NCI-H146 treated with DMSO at 0.1 percent for 48 hours (cell line): ENCODE measurements around the gene ST8SIA6.

Source experiments
- DNase-seq: peaks from one replicate; lab custom pipeline; 2025; ENCODE audit not compliant: unreplicated experiment; lab: John Stamatoyannopoulos, UW

The ST8SIA6 gene

GRCh38 chr10:17387861-17388503 is 66.4 kb downstream of the ST8SIA6 start:
- DNase-seq, result peak; percentile 100

- peak; percentile 95 for DNase-seq
These were observed 67.7 kb downstream of the ST8SIA6 start for GRCh38 chr10:17386616-17387075.

GRCh38 chr10:17386021-17386420 is 68.4 kb downstream of the ST8SIA6 start:
- DNase-seq, result no peak

- no peak for DNase-seq
These were observed 69.3 kb downstream of the ST8SIA6 start for GRCh38 chr10:17385066-17385465.

- DNase-seq, result no peak
These were observed 70.4 kb downstream of the ST8SIA6 start for GRCh38 chr10:17383801-17384555.

- no peak for DNase-seq
These were observed 72.8 kb downstream of the ST8SIA6 start for GRCh38 chr10:17381502-17382142.

GRCh38 chr10:17380888-17381287 is 73.5 kb downstream of the ST8SIA6 start:
- DNase-seq, result no peak

- no peak for DNase-seq
These were observed 74.4 kb downstream of the ST8SIA6 start for GRCh38 chr10:17380016-17380415.

GRCh38 chr10:17379151-17379690 is 75.2 kb downstream of the ST8SIA6 start:
- no peak for DNase-seq

- DNase-seq, result no peak
These were observed 78.3 kb downstream of the ST8SIA6 start for GRCh38 chr10:17375936-17376584.

- no peak for DNase-seq
These were observed 85.6 kb downstream of the ST8SIA6 start for GRCh38 chr10:17368708-17369272.

GRCh38 chr10:17366705-17367104 is 87.7 kb downstream of the ST8SIA6 start:
- no peak for DNase-seq

- DNase-seq, result no peak
These were observed 89.0 kb downstream of the ST8SIA6 start for GRCh38 chr10:17365402-17365801.

GRCh38 chr10:17358461-17358860 is 95.9 kb downstream of the ST8SIA6 start:
- DNase-seq, result no peak

GRCh38 chr10:17357781-17358180 is 96.6 kb downstream of the ST8SIA6 start:
- no peak for DNase-seq

GRCh38 chr10:17356820-17357219 is 97.6 kb downstream of the ST8SIA6 start:
- DNase-seq, result no peak

- DNase-seq, result no peak
These were observed 99.6 kb downstream of the ST8SIA6 start for GRCh38 chr10:17354781-17355180.

- no peak for DNase-seq
These were observed 100.7 kb downstream of the ST8SIA6 start for GRCh38 chr10:17353568-17354300.

- DNase-seq, result no peak
These were observed 101.8 kb downstream of the ST8SIA6 start for GRCh38 chr10:17352583-17352982.

GRCh38 chr10:17351506-17351905 is 102.9 kb downstream of the ST8SIA6 start:
- DNase-seq, result no peak
